ENCODE data around the gene GORASP2.

GORASP2 gene

DNA sequence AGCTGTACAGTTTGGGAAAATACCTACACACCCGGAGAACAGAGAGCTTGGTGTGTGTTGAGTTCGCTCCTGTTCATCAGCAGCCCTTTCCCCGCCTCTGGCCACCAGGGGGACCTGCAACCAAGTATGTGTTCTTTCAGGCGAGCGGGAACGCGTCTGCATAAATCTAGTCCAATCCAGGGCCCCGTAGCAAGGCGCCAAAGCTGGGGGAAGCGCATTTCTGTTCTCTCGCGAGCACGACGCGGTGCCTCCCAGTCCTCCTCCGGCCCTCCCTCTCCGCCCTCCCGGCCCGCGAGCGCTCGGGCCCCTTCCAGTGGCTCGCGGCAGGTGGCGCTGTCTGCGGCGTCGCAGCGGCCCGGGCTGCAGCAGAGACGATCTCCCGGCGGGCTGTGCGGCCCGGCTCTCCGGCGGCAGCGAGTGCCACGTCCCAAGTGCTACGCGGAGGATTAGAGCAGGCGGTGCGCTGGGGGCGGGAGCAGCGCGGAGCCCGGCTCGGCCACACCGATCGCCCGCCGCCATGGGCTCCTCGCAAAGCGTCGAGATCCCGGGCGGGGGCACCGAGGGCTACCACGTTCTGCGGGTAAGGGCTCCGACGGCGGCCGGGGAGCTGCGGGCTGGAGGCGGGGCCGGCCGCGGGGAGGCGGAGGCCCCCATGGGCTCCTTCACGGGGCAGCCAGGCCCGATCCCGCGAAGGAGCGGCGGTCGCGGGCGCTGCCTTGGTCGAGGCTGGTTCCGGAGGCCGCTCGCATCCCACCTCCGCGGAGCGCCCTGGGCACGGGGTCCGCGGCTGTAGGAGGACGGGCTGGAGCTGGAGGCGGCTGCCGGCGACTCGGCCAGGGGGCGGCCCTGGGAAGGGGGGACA lies at the start of gene GORASP2:
GORASP2 (plus strand) TSS at position 430 of the 862 bp plus-strand sequence; CDS start at position 518, 88 bp downstream.
- TF ChIP-seq CREB1 (IDR thresholded peaks at IDR 0.05; ENCODE audit: low read depth): 0 out of 2 replicates have a peak, but pooled peaks have one; percentile 12
- TF ChIP-seq, protein P1, sequence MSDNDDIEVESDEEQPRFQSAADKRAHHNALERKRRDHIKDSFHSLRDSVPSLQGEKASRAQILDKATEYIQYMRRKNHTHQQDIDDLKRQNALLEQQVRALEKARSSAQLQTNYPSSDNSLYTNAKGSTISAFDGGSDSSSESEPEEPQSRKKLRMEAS (IDR thresholded peaks at IDR 0.05): peak; percentile 88
- TF ChIP-seq TEAD4 (IDR thresholded peaks at IDR 0.05): peak; percentile 69
- peak; percentile 52 for TF ChIP-seq RAD21 (IDR thresholded peaks at IDR 0.05; ENCODE audit: low read depth)
- peak; percentile 64; the same call in 1 of the 2 replicates for TF ChIP-seq TCF12 (IDR thresholded peaks at IDR 0.05; ENCODE audit: low read depth)
- peak; percentile 80 for TF ChIP-seq FOXM1 (IDR thresholded peaks at IDR 0.05; ENCODE audit: borderline replicate concordance, low read depth)
- TF ChIP-seq YY1 (IDR thresholded peaks at IDR 0.05; ENCODE audit: low read depth): peak; percentile 64
- TF ChIP-seq CEBPB (IDR thresholded peaks at IDR 0.05): no peak
- TF ChIP-seq, protein P2, sequence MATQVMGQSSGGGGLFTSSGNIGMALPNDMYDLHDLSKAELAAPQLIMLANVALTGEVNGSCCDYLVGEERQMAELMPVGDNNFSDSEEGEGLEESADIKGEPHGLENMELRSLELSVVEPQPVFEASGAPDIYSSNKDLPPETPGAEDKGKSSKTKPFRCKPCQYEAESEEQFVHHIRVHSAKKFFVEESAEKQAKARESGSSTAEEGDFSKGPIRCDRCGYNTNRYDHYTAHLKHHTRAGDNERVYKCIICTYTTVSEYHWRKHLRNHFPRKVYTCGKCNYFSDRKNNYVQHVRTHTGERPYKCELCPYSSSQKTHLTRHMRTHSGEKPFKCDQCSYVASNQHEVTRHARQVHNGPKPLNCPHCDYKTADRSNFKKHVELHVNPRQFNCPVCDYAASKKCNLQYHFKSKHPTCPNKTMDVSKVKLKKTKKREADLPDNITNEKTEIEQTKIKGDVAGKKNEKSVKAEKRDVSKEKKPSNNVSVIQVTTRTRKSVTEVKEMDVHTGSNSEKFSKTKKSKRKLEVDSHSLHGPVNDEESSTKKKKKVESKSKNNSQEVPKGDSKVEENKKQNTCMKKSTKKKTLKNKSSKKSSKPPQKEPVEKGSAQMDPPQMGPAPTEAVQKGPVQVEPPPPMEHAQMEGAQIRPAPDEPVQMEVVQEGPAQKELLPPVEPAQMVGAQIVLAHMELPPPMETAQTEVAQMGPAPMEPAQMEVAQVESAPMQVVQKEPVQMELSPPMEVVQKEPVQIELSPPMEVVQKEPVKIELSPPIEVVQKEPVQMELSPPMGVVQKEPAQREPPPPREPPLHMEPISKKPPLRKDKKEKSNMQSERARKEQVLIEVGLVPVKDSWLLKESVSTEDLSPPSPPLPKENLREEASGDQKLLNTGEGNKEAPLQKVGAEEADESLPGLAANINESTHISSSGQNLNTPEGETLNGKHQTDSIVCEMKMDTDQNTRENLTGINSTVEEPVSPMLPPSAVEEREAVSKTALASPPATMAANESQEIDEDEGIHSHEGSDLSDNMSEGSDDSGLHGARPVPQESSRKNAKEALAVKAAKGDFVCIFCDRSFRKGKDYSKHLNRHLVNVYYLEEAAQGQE (IDR thresholded peaks at IDR 0.05; ENCODE audit: low read depth): 0 out of 2 replicates have a peak, but pooled peaks have one; percentile 4
- TF ChIP-seq, protein P3, sequence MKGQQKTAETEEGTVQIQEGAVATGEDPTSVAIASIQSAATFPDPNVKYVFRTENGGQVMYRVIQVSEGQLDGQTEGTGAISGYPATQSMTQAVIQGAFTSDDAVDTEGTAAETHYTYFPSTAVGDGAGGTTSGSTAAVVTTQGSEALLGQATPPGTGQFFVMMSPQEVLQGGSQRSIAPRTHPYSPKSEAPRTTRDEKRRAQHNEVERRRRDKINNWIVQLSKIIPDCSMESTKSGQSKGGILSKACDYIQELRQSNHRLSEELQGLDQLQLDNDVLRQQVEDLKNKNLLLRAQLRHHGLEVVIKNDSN (IDR thresholded peaks at IDR 0.05): peak; percentile 43; the same call in 1 of the 2 replicates
- peak; percentile 50; the same call in 1 of the 2 replicates for TF ChIP-seq NFIC (IDR thresholded peaks at IDR 0.05)
- peak; percentile 29; the same call in 1 of the 2 replicates for TF ChIP-seq EP300 (IDR thresholded peaks at IDR 0.05; ENCODE audit: borderline replicate concordance)
- no peak for TF ChIP-seq ZBTB7A (IDR thresholded peaks at IDR 0.05; ENCODE audit: low read depth)
- peak; percentile 83 for TF ChIP-seq TAF1 (IDR thresholded peaks at IDR 0.05; ENCODE audit: low read depth)
- no peak; the same call in 1 of the 2 replicates for TF ChIP-seq EGR1 (IDR thresholded peaks at IDR 0.05)

DNA sequence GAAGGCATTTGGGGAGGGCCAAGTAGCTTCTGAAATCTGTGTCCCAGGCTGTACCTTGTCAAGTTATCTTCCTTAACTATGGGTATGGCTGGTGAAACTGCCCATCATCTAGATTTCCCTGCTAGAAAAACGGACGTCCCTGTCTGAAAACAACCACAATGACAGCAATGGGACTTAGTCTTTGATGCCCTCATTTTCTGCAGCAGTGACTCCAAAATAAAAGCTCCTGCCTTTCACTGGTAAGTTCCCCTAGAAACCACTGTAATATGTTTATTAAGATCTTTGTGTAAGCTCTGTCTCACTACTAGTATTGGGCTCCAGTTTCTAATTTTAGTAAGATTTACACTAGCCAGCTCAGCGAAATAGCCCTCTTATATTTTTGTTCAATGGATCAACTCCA lies 47.2 kb upstream of the GORASP2 start:
- TF ChIP-seq RAD21 (IDR thresholded peaks at IDR 0.05; ENCODE audit: low read depth) (no peak), EP300 (IDR thresholded peaks at IDR 0.05; ENCODE audit: borderline replicate concordance) (no peak), EGR1 (IDR thresholded peaks at IDR 0.05) (no peak), ZBTB7A (IDR thresholded peaks at IDR 0.05; ENCODE audit: low read depth) (no peak), YY1 (IDR thresholded peaks at IDR 0.05; ENCODE audit: low read depth) (no peak), FOXM1 (IDR thresholded peaks at IDR 0.05; ENCODE audit: borderline replicate concordance, low read depth) (no peak), TAF1 (IDR thresholded peaks at IDR 0.05; ENCODE audit: low read depth) (no peak), CEBPB (IDR thresholded peaks at IDR 0.05) (no peak), TEAD4 (IDR thresholded peaks at IDR 0.05) (no peak), TCF12 (IDR thresholded peaks at IDR 0.05; ENCODE audit: low read depth) (no peak), NFIC (IDR thresholded peaks at IDR 0.05) (no peak), CREB1 (IDR thresholded peaks at IDR 0.05; ENCODE audit: low read depth) (no peak)
- TF ChIP-seq, protein P1 (IDR thresholded peaks at IDR 0.05): no peak
- TF ChIP-seq, protein P3 (IDR thresholded peaks at IDR 0.05): no peak
- TF ChIP-seq, protein P2 (IDR thresholded peaks at IDR 0.05; ENCODE audit: low read depth): no peak

DNA sequence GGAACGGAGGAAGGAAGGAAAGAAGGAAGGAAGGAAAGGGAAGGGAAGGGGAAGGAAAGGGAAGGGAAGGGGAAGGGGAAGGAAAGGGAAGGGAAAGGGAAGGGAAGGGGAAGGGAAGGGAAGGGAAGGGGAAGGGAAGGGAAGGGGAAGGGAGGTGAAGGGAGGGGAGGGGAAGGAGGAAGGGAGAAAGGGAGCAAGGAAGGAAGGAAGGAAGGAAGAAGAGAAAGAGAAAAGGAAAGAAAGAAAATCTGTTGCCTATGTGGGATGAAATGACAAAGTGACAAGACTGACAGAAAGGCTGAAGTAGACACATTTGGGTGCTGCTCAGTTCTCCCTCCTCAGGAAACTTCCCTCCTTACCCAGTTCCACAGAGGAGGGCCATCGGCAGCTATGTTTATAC lies 46.3 kb upstream of the GORASP2 start:
- TF ChIP-seq NFIC (IDR thresholded peaks at IDR 0.05) (no peak), TAF1 (IDR thresholded peaks at IDR 0.05; ENCODE audit: low read depth) (no peak), EP300 (IDR thresholded peaks at IDR 0.05; ENCODE audit: borderline replicate concordance) (no peak), TEAD4 (IDR thresholded peaks at IDR 0.05) (no peak), FOXM1 (IDR thresholded peaks at IDR 0.05; ENCODE audit: borderline replicate concordance, low read depth) (no peak), TCF12 (IDR thresholded peaks at IDR 0.05; ENCODE audit: low read depth) (no peak), RAD21 (IDR thresholded peaks at IDR 0.05; ENCODE audit: low read depth) (no peak), YY1 (IDR thresholded peaks at IDR 0.05; ENCODE audit: low read depth) (no peak), CEBPB (IDR thresholded peaks at IDR 0.05) (no peak), EGR1 (IDR thresholded peaks at IDR 0.05) (no peak), CREB1 (IDR thresholded peaks at IDR 0.05; ENCODE audit: low read depth) (no peak), ZBTB7A (IDR thresholded peaks at IDR 0.05; ENCODE audit: low read depth) (no peak)
- TF ChIP-seq, protein P3 (IDR thresholded peaks at IDR 0.05): no peak
- TF ChIP-seq, protein P1 (IDR thresholded peaks at IDR 0.05): no peak
- TF ChIP-seq, protein P2 (IDR thresholded peaks at IDR 0.05; ENCODE audit: low read depth): no peak
